OCI-LY1 (cell line): ENCODE measurements around the gene TSHR.
"Not testable (repeated sequence)": the region's sequence is repeated elsewhere in the genome, so short reads cannot be mapped to it uniquely, and the experiment has no call there.

Experiments
- H2AFZ ChIP-seq: fragments of 200-600 bp; sonication (generic), shearing (Covaris generic); 2 replicates; pipeline ENCODE4 v1.6.0; 2014; ENCODE audit warnings: antibody characterized with exemption, mild to moderate bottlenecking, low read length
- H3F3A ChIP-seq: fragments of 200-600 bp; sonication (generic), shearing (Covaris generic); 2 replicates; pipeline ENCODE4 v1.6.0; 2014; ENCODE audit warnings: mild to moderate bottlenecking, antibody characterized with exemption, low read length, moderate library complexity; ENCODE audit not compliant: insufficient read depth
- H3K27ac ChIP-seq: fragments of 200-600 bp; sonication (generic); 2 replicates; pipeline ENCODE4 v1.5.1; 2014; ENCODE audit warnings: low read length, mixed run types, mild to moderate bottlenecking, low read depth; ENCODE audit not compliant: poor library complexity, severe bottlenecking
- H3K27me3 ChIP-seq: fragments of 200-600 bp; sonication (generic); 2 replicates; pipeline ENCODE4 v1.6.0; 2014; ENCODE audit warnings: antibody characterized with exemption, mild to moderate bottlenecking, low read length, moderate library complexity; ENCODE audit not compliant: insufficient read depth
- H3K36me3 ChIP-seq: fragments of 200-600 bp; sonication (generic); 2 replicates; pipeline ENCODE4 v1.6.1; 2014; ENCODE audit warnings: mild to moderate bottlenecking, antibody characterized with exemption, low read length, moderate library complexity, mixed read lengths; ENCODE audit not compliant: insufficient read depth
- H3K4me1 ChIP-seq: fragments of 200-600 bp; sonication (generic); 2 replicates; pipeline ENCODE4 v1.5.1; 2014; ENCODE audit warnings: mild to moderate bottlenecking, low read length, moderate library complexity; ENCODE audit not compliant: insufficient read depth, severe bottlenecking
- H3K4me2 ChIP-seq: fragments of 200-600 bp; sonication (generic), shearing (Covaris generic); 2 replicates; pipeline ENCODE4 v1.6.1; 2014; ENCODE audit warnings: low read length
- H3K4me3 ChIP-seq: fragments of 200-600 bp; sonication (generic); 2 replicates; pipeline ENCODE4 v1.5.1; 2014; ENCODE audit warnings: low read length, low read depth, mild to moderate bottlenecking, mixed read lengths; ENCODE audit not compliant: poor library complexity, severe bottlenecking
- H3K79me2 ChIP-seq: fragments of 200-600 bp; shearing (Covaris generic); 2 replicates; pipeline ENCODE4 v1.6.1; 2016; ENCODE audit warnings: mixed run types, low read length, mixed read lengths; ENCODE audit not compliant: insufficient read depth
- H3K9ac ChIP-seq: fragments of 200-600 bp; sonication (generic), shearing (Covaris generic); 2 replicates; pipeline ENCODE4 v1.6.1; 2014; ENCODE audit warnings: mild to moderate bottlenecking, low read length, mixed read lengths
- H3K9me2 ChIP-seq: fragments of 200-600 bp; sonication (generic), shearing (Covaris generic); 2 replicates; pipeline ENCODE4 v1.6.1; 2014; ENCODE audit warnings: low read depth, mild to moderate bottlenecking, low read length, mixed read lengths
- H3K9me3 ChIP-seq: fragments of 200-600 bp; shearing (Covaris generic); 2 replicates; pipeline ENCODE4 v1.6.1; 2014; ENCODE audit warnings: low read length, mixed read lengths
- H4K20me1 ChIP-seq: fragments of 200-600 bp; sonication (generic), shearing (Covaris generic); 2 replicates; pipeline ENCODE4 v1.6.0; 2016; ENCODE audit warnings: mild to moderate bottlenecking, low read length; ENCODE audit not compliant: insufficient read depth
- CTCF ChIP-seq: fragments of 200-600 bp; sonication (generic), shearing (Covaris generic); IDR thresholded peaks from 2 replicates; pipeline ENCODE4 v1.5.1; 2017; ENCODE audit warnings: mild to moderate bottlenecking, antibody characterized with exemption, low read length, moderate library complexity, mixed read lengths
- EZH2 ChIP-seq: fragments of 200-600 bp; sonication (generic), shearing (Covaris generic); IDR thresholded peaks from 2 replicates; pipeline ENCODE4 v1.8.0; 2017; ENCODE audit warnings: borderline replicate concordance, mixed run types, mild to moderate bottlenecking, antibody characterized with exemption, low read length, moderate library complexity, mixed read lengths

TSHR gene

DNA sequence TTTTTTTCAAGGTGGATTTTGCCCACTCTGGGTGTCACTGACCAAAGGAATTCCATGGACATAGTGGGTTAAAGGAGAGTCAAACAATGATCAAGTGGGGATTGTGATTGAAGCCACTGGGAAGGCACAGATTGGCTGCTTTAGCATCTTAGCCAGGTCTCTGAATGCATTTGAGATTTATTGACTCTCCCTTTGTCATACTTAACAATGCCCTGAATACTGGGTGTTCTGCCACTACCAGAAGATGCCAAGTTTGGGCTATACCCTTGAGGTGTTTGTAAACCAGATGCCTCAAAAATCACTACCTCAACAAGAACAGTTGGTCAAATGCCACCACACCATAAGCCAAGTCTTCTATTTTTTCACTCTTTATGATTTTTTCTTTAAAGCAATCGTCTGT lies 150.5 kb downstream of the TSHR start:
- no peaks in the 10 kb centered on the region for H4K20me1 ChIP-seq
- no peaks in the 10 kb centered on the region for H3K4me1 ChIP-seq
- H3K79me2 ChIP-seq: no peaks in the 10 kb centered on the region
- no peaks in the 10 kb centered on the region for H3K36me3 ChIP-seq
- H3K27ac ChIP-seq: no peak overlapping the region
- H3K4me2 ChIP-seq: no peak overlapping the region
- no peaks in the 10 kb centered on the region for H3F3A ChIP-seq
- no peaks in the 10 kb centered on the region for H3K27me3 ChIP-seq
- H3K4me3 ChIP-seq: no peak overlapping the region
- H3K9me3 ChIP-seq: no peaks in the 10 kb centered on the region
- H2AFZ ChIP-seq: no peak overlapping the region
- TF ChIP-seq CTCF: no peak
- no peak for TF ChIP-seq EZH2
- no peaks in the 10 kb centered on the region for H3K9me2 ChIP-seq
- H3K9ac ChIP-seq: no peak overlapping the region

- H3K36me3 ChIP-seq: no peaks in the 10 kb centered on the region
- no peaks in the 10 kb centered on the region for H3K27me3 ChIP-seq
- no peaks in the 10 kb centered on the region for H3K4me1 ChIP-seq
- no peak overlapping the region for H3K27ac ChIP-seq
- H3F3A ChIP-seq: no peaks in the 10 kb centered on the region
- TF ChIP-seq EZH2: no peak
- TF ChIP-seq CTCF: no peak
- H3K9ac ChIP-seq: no peak overlapping the region
- no peak overlapping the region for H3K4me2 ChIP-seq
- no peaks in the 10 kb centered on the region for H3K9me3 ChIP-seq
- no peaks in the 10 kb centered on the region for H4K20me1 ChIP-seq
- no peaks in the 10 kb centered on the region for H3K9me2 ChIP-seq
- H3K79me2 ChIP-seq: no peaks in the 10 kb centered on the region
- no peak overlapping the region for H2AFZ ChIP-seq
- H3K4me3 ChIP-seq: no peak overlapping the region
Observed at GRCh38 chr14:81110186-81110585, 154.8 kb downstream of the TSHR start.

DNA sequence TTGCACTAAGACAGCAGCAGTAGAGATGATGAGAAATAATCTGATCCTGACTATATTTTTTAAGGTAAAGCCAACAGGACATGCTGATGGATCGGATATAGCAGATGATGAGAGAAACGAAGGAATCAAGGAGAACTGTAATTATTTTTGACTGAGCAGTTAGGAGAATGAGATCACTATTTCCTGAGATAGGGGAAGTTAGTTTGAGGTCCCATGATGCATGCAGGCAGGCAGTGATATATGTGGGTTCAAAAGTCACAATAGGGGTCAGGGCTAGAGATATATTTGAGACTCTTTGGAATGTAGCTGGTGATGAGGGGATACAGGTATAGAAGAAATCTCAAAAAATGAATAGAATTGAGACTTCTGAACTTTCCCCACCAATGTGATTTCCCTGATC lies 157.8 kb downstream of the TSHR start:
- H3F3A ChIP-seq: no peaks in the 10 kb centered on the region
- no peaks in the 10 kb centered on the region for H3K27me3 ChIP-seq
- H3K9me2 ChIP-seq: no peaks in the 10 kb centered on the region
- no peaks in the 10 kb centered on the region for H4K20me1 ChIP-seq
- no peak overlapping the region for H3K4me3 ChIP-seq
- no peak overlapping the region for H3K4me2 ChIP-seq
- H3K4me1 ChIP-seq: no peaks in the 10 kb centered on the region
- no peaks in the 10 kb centered on the region for H3K36me3 ChIP-seq
- H3K9ac ChIP-seq: no peak overlapping the region
- H3K27ac ChIP-seq: no peak overlapping the region
- no peak overlapping the region for H2AFZ ChIP-seq
- H3K79me2 ChIP-seq: no peaks in the 10 kb centered on the region
- TF ChIP-seq EZH2 (no peak), CTCF (no peak)
- H3K9me3 ChIP-seq: no peaks in the 10 kb centered on the region

- H3K4me3 ChIP-seq, H3K4me2 ChIP-seq, H4K20me1 ChIP-seq, H3K79me2 ChIP-seq, H3K27ac ChIP-seq, H3K9me2 ChIP-seq, H2AFZ ChIP-seq, H3K4me1 ChIP-seq, H3F3A ChIP-seq, H3K9me3 ChIP-seq, H3K9ac ChIP-seq, H3K27me3 ChIP-seq, H3K36me3 ChIP-seq: not testable (repeated sequence)
Observed at GRCh38 chr14:81113945-81114820, 158.8 kb downstream of the TSHR start.
